Sigmoid colon (tissue), 4 donors: ENCODE data around the gene LPP.

Source experiments
- CTCF ChIP-seq, 4 experiments: fragments of 450-650 bp in 3 of 4; fragments of 200-600 bp in 1 of 4; IDR thresholded peaks; one replicate each; pipeline ENCODE4 v1.5.1; 2016 to 2019; ENCODE audit warnings: antibody characterized with exemption in 4 of 4, mild to moderate bottlenecking in 3 of 4, moderate library complexity in 2 of 4
- POLR2AphosphoS5 ChIP-seq, 4 donors: sonication (generic); formaldehyde crosslinking; IDR thresholded peaks; one replicate each; pipeline ENCODE4 v1.6.1; 2017; ENCODE audit warnings: antibody characterized with exemption in 4 of 4

GRCh38 chr3:188761964-188762363 is 608.0 kb downstream of the LPP start:
- no peak for TF ChIP-seq POLR2AphosphoS5 (IDR thresholded peaks at IDR 0.05)
- no peak for TF ChIP-seq CTCF (IDR thresholded peaks at IDR 0.05)
